Glomerular visceral epithelial cell (primary cell): ENCODE measurements around the gene SOCS7.
"Not testable (repeated sequence)": the region's sequence is repeated elsewhere in the genome, so short reads cannot be mapped to it uniquely, and the experiment has no call there.

ENCODE experiments used
- DNase-seq: peaks from one replicate; pipeline ENCODE4 v3.0.0-alpha.2; 2016; ENCODE audit errors: extremely low spot score

Gene SOCS7

DNA sequence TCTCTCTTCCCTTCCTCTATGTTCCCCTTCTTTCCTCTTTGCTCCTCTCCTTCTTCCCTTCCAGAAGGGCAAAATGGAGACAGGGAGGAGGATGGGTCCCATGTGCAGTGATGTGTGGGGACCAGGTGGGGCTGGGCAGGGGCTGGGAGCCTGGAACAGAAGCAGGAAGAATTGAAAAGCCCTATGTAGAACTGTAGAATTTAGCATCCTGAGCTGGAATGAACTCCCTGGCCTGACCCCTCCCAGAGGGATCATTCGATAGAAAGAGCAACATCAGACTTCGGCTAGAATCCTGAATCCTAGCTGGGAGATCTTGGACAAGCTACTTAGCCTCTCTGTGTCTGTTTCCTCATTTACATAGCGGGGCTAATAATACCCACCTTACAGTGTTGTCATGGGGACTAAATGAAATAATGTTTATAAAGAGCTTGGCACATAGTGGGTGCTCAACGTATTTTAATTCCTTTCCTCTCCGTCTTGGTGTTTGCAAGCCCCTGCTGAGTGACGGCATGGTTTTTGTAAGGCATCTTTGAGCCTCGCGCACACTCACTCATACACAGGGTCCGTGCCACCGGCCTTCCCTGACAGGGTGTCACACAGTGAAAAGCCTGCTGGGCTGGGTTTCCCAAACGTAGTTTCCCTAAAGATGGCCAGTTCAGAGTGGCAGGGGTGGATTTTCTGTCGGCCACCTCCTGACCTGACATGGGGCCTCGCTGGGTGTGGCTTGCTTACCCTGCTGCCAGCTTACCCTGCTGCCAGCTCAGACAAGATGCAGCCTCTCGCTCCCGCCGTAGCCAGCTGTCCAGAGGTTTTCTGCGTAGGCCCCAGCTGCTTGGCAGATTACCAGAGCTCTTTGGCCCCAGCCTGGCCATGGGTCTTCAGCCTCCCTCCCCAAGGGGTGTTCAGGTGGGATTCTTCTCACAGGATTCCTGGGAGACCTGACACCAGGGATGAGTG lies 70.5 kb downstream of the SOCS7 start:
- DNase-seq, result no peak

DNA sequence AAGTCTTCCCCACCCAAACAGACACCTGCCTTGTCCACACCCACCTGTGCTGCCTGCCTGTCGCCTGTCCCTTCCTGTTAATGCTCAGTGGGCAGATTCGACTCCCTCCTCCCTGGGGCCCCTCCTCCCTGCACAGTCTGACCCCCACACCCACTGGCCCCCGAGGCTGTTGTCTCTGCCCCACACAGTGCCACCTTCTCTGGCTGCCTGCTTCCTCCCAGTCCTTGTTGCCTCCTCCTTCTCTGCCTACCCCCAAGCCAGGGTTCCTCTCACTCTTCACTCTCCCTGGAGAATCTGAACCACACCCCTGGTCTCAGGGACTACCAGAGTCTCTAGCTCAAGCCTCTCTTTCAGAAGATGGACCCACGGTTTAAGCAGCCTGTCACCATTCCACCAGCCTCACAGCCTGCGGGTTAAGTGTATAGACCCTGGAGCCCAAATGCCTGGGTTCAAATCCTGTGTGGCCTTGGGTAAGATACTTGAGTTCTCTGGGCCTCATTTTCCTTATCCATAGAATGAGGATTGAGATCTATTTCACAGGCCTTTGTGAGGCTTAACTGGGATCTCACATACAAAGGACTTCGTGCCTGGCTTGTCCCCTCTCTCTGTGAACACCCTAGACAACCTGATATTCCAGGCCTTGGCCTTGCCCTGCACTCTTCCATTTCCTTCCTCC lies 72.8 kb downstream of the SOCS7 start:
- no peak for DNase-seq

DNA sequence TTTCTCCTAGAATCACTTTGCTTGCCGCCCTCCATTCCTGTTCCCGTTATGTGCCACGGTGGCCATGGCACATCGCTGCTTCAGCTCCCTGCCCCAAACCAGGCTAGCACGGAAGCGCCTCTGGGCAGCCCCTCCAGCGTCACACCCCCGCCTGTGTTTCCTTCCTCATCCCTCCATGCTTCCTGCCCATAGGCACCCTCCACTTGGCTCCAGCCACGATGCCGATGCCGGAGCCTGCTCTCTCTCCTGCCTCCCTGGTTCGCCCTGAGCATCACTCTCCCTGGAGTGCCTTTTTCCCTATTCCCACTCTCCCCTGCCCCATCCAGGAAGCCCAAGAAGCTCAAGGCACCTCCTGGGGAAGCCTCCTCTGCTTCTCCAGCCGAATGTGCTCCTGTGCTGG lies 73.4 kb downstream of the SOCS7 start:
- DNase-seq, result no peak

DNA sequence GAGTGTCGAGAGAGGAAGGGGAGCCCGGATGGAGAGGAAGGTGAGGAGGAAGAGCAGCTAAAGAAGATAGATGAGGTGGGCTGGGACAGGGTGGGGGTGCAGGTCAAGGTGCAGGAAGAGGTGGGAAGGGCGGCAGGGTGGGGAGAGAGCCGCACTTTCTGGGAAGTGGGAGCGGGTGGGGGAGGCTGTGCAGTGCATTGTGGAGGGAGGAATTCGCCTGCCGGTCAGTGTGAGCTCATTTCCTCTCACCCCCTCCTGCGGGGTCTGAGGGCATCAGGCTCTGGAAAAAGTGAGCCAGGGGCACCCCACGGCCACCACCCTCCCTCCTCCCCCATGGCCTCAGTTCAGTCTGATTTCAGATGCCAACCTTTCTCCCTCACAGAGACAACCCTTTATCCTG lies 74.1 kb downstream of the SOCS7 start:
- peak; percentile 30 for DNase-seq

DNA sequence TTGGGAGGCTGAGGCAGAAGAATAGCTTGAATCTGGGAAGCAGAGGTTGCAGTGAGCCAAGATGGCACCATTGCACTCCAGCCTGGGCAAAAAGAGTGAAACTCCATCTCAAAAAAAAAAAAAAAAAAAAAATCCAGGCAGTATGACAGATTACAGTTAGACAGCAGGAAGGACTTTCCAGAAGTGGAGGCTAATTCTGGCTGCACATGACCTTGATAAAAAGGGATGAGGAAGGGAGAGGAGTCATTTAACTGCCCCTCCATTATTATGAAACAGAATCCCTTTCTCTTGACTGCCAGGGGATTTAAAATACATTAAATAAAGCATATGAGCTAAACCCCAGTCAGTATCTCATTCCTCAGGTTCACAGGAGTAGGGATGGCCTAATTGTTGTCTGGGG lies 74.8 kb downstream of the SOCS7 start:
- no peak for DNase-seq

DNA sequence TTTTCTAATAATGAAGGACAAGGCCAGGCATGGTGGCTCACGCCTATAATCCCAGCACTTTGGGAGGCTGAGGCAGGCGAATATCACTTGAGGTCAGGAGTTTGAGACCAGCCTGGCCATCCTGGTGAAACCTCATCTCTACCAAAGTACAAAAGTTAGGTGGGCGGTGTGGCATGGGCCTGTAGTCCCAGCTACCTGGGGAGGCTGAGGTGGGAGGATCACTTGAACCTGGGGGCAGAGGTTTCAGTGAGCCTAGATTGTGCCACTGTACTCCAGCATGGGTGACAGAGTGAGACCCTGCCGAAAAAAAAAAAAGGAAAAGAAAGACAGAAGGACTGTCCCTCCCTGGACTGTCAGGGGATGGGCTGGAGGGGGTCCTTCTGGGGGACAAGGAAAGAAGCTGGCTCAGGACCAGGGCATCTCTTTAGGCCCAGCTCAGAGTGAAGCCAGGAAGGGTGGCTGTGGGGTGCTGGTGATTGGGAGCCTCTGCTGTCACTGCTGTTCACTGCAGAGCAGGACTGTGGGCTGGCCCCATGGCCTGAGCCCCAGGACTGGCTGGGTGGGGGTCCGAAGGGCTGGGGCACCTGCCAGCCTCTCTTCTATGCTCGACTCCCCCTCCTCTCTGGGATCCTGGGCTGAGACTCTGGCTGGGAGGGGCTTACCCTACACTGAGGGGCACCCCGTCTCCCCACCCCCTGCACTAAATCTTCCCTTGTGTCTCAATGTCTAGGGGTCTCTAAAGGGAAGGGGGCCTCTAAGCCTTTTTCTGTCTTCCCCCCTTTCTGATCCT lies 75.7 kb downstream of the SOCS7 start:
- DNase-seq, result no peak

DNA sequence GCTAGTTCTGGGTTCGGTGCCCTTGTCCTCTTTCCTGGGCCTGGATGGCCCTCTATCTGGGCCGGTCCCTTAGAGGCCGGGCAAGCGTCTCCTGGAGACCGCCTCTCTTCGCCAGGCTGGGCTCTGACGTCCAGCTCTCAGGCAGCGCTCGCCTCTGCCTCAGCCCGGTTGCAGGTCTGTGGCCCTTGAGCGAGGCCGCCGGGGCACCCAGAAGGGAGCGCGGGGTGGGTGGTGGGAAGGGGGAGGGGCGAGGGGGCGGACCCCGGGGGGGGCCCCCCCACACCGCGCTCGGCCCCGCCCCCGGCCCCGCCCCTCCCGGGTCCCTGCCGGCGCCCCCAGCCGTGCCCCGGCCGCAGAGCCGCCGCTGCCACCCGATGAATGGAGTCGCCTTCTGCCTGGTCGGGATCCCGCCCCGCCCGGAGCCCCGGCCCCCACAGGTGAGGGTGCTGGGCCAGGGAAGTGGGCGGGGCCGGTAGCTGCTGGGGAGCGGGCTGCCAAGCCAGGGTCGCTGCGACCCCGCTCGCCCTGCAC lies 76.5 kb downstream of the SOCS7 start, which contains the start of gene ARHGAP23:
Gene ARHGAP23, plus strand, starts transcription at position 353 of the 531 bp plus-strand sequence. Its CDS starts 22 bp downstream, at position 375.
- peak; percentile 88 for DNase-seq

DNA sequence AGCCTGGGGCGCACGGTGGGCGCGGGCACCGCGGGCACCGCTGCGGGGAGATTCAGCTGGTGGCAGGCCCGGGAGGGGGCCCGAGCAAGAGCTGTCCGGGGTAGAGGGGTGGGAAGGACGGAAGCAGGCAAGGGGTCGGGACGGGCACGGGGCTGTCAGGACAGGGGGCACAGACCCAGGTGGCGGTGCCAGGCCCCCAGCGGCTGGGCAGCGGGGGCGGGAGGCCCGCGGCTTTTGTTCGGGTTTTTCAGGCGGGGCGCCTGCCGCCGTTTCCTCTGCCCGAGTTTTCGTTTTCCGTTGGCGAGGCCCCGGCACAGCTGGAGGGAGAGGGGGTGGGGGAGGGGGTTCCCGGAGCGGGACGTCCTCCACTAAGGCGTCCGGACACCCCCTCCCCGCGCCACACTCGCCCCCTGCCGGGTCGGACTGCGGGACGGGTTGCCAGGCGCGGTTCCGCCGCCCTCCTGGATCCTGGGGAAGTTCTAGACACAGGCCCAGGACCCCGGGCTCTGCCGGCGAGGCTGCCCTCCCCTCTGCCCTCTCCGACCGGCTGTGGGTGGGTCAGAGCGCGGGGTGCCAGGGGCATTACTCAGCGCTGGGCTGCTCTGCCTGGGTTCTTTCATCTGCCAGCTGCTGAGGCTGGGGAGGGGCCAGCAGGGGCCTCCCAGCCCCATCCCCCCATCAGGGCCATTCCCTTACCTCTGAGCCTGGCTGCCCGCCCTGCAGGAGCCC lies 77.2 kb downstream of the SOCS7 start:
- DNase-seq, result peak; percentile 89

DNA sequence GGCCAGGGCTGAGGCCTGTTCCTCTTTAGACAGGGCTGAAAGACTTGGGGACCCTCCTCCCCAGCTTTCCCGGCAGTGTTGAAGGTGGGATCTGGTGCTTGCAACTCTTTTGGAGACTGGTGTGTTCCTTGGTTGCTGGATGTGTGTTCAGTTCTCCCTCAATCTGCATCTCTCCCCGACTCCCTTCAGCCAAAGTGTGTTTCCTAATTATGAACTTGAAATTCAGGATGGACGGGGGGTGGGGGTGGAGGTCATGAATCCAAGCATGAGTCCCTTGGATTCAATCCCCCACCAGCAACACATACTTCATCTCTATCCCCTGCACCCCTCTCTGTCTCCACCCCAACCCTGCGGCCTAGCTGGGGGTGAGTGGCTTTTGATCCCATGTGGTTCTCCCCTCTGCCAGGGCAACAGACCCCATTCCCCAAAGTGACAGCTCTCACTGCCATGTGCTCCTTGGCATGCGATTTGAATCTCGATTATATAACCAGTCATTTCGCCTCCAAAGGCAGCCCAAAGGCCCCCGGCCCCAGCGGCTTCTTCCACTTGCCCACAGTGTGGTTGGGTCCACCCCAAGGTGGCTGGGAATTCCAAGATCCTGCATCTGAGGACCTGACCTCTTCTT lies 77.9 kb downstream of the SOCS7 start:
- DNase-seq, result no peak

DNA sequence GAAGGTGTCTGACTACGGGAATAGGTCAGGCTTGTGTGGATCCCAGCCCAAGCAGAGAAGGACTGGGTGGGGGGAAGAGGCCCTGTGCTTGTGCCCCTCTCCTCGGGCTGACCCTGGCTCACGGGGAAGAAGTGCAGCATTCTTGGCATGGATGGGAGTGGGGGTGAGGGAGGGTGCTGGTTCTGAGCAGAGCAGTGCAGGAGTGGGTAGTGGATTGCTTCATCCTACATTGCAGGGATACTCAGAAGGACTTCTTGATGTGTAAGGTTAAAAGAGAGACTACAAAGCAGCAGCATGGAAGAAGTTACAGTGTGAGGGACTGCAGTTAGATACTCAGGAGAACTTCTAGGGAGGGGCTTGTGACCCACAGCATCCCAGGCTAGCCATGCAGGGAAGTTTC lies 78.7 kb downstream of the SOCS7 start:
- no peak for DNase-seq

DNA sequence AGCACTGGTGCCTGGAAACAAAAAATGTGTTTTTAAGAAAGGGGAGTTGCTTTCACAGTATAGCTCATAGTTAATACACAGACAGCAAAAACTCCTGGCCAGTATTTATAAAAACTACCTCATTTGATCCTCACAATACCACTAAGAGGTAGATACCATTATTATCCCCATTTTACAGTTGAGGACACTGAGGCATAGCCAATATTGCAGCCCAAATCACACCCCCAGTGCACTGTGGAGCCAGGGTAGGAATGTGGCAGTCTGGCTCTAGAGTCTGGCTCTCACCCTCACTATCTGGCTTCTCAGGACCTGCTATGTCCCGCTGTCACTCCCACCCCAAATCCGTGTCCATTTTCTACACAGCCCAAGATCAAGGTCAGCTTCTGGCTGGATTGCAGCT lies 79.2 kb downstream of the SOCS7 start:
- no peak for DNase-seq

DNA sequence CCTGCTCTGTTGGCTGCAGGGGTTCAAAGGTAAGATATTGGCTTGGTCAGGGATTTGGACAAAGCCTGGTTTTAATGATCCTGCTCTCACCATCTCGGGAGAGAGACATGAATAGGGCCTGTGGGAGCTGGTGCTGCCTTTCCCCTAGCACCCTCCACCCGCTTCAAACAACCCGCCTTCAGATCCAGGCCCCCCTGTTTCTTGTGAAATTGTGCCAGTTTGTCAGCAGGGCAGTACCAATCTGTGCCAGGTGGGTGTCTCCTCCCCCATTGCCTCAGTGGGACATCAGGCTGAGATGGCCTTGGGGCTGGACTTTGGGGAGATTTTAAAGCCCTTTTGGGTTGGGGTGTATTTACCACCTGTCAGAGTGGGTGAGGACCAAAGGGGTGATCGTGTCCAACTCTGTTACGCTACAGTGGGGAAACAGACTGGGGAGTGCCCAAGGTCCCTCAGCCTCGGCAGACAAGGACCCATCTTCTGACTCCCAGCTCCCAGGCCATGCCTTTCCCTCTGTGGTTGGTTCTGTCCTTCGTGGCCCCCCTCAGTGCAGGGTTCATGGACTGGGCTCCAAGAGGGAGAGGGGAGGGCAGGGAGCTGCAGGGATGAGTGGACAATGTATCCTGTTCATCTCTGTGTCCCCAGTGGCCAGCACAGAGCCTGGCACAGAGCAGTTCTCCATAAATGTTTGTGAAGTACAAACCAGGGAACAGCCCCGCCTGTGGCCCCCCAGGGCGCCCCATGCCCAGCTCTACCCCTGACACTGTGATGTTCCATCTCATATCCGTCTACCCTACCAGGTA lies 79.9 kb downstream of the SOCS7 start:
- no peak for DNase-seq

DNA sequence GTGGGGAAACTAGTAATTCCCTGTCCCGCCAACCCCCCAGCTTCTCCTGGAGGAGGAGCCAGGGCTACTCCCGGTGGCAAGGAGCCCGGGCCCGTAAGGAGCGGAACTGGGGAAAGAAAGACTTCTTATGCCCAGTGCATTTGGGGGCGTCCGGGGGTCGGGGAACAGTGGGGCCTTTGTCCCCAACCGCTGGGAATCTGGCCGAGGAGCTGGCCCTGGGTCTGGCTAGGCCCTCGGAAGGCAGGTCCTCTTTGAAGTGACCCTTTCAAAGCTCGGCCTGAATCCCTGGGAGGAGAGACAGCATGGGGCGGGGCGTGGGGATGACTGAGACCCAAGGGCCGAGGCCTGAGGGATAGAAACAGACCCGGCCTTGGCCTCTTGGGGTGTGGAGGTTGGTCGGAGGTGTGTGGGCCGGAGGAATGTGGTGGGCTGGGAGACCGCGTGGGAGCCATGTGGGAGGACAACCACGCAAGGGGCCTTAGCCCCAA lies 82.6 kb downstream of the SOCS7 start:
- DNase-seq, result no peak

DNA sequence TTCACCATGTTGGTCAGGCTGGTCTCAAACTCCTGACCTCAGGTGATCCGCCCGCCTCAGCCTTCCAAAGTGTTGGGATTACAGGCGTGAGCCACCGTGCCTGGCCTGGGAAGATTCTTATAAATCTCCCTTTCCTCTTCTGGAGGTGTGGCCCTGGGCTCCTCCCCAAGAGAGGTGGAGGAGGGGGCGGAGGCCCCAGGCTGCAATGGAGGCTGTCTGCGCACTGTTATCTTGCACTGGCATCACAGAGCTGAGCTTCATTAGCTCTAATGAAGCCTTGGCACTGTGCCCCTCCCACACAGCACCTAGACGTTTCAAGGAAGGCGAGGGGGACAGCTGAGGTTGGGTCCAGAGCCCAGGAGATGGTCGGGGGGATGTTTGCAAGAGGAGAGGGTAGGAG lies 84.2 kb downstream of the SOCS7 start:
- DNase-seq, result no peak

DNA sequence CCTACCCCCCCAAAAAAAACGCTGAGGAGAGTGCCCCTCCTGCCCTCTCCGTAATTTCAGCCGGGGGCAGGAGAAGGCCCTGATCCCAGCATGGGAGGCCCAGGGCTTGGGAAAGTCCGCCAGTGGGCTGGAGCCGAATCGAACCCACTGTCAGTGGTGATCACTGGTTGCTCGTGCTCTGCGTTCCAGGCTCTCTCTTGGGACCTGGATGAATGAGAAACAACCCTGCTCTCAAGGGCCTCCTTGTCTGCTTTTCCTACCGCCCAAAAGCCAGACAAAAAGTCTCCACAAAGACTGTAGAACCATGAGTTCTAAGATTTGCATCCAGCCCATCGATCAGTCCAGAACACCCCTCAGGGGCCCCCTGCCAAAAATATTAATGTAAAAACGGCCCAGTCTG lies 84.7 kb downstream of the SOCS7 start:
- no peak for DNase-seq

DNA sequence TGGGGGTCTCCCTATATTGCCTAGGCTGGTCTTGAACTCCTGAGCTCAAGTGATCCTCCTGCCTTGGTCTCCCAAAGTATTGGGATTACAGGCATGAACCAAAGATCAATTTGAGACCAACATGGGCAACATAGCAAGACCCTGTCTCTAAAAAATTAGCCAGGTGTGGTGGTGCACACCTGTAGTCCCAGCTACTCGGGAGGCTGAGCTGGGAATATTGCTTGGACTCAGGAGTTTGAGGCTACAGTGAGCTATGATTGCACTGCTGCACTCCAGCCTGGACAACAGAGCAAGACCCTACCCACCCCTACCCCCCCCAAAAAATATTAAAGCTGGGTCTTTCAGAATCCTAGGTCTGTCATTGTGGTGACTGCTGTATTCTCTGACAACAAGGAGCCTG lies 85.7 kb downstream of the SOCS7 start:
- not testable (repeated sequence) for DNase-seq

DNA sequence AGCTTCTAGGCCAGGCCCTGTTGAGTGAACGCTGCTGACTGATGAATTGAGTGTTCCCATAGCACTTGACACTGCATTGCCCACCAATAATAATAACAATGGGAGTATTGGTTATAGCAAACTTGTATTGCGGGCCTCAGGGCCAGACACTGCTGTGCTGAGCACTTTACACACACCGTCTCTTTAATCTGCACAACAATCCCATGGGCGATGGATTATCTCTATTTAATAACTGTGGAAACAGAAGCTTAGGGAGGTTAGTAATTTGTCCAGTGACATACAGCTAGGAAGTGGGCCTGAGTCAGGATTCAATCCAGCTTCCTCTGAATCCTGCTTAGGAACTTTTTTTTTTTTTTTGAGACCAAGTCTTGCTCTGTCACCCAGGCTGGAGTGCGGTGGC lies 87.8 kb downstream of the SOCS7 start:
- no peak for DNase-seq

DNA sequence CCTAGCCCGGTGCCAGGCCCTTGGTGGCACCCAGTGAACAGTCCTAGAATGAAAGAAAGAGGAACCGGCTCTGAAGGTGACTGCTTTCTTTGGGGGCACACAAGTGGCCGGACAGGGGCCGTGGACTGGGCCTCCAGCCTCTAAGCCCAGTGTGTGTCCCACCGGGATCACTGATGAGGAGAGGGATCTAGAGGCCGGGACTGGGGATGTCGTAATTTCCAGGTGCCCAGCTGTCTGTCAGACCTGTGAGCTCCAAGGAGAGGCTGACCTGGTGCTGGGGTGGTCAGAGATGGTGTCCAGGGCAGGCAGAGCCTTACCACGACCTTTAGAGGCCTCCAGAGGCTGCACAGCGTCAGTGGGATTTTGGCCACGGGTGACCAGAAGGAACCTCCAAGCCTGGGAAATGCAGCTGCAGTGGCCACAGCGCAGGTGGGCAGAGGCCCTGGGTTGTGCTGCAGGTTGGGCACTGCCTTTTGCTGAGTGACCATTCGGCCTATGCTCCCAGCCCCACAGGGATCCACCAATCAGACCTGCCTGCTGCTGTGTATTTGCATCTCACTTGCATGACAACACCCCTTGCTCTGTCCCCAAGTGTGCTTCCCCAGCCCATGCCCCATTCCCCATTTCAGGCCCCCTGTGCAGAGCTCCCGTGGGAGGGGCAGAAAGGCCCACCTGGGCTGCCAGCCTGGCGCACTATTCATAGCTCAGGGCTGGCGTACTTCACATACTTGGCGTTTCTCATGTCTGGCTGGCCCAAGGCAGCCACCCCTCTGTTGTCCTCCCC lies 89.2 kb downstream of the SOCS7 start:
- DNase-seq, result no peak
